ENCODE data around the gene SEC22C. TPM values are rescaled to one million over a fixed set of nuclear protein-coding genes. Genes with fewer than 3 reads are reported as not detected.

SEC22C gene
- total RNA-seq, 2 donors from 2014 or later, result 78.0 to 120 TPM

DNA sequence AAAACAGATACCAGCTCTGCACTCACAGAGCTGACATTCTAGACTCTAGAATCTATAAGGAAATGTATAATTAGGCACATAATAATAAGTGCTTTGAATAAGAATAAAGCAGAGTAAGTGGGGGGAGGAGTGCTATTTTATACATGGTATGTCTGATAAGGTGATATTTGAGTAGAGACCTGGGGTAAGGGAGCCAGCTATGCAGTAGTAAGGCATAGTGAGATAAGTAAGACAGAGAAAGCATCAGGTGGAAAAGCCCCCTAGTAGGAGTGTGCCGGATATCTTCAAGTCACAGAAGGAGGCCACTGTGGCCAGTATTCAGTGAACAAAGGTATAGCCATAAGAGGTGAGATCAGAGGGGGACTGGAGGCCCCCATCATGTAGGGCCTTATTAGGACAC lies 11.9 kb upstream of the SEC22C start:
- no peak overlapping the region for H3K4me3 ChIP-seq
- H3K27ac ChIP-seq, result no peak overlapping the region
- intact Hi-C loops (cut with DNase I), result no loop called here
- no peak for TF ChIP-seq POLR2A (IDR thresholded peaks at IDR 0.05)
- TF ChIP-seq CTCF (IDR thresholded peaks at IDR 0.05), result no peak
- no peak for TF ChIP-seq POLR2AphosphoS5 (IDR thresholded peaks at IDR 0.05)
- no peaks in the 10 kb centered on the region for H3K36me3 ChIP-seq
- no peaks in the 10 kb centered on the region for H3K27me3 ChIP-seq (replicated peaks; ENCODE audit: insufficient read depth)
- H3K4me1 ChIP-seq (replicated peaks), result no peaks in the 10 kb centered on the region
- DNase-seq (ENCODE audit: low spot score), result no peak
- no peaks in the 10 kb centered on the region for H3K9me3 ChIP-seq
- WGBS, result 97% methylated on average over 1 of the region's 1 CpG

GRCh38 chr3:42591811-42592210 lies 10.0 kb upstream of the SEC22C start:
- H3K4me3 ChIP-seq, result peak overlapping the region; percentile 57 to 60
- TF ChIP-seq POLR2AphosphoS5 (IDR thresholded peaks at IDR 0.05) (no peak), POLR2A (IDR thresholded peaks at IDR 0.05) (no peak), CTCF (IDR thresholded peaks at IDR 0.05) (no peak)
- H3K27ac ChIP-seq, result peak overlapping the region; percentile 85 to 87
- 71% methylated on average over 4 of the region's 4 CpGs for WGBS
- no peaks in the 10 kb centered on the region for H3K36me3 ChIP-seq
- H3K4me1 ChIP-seq (replicated peaks), result no peaks in the 10 kb centered on the region
- no peak for DNase-seq (ENCODE audit: low spot score)
- intact Hi-C loops (cut with DNase I), result no loop called here
- H3K9me3 ChIP-seq, result no peaks in the 10 kb centered on the region
- no peaks in the 10 kb centered on the region for H3K27me3 ChIP-seq (replicated peaks; ENCODE audit: insufficient read depth)

- no peak for TF ChIP-seq POLR2AphosphoS5 (IDR thresholded peaks at IDR 0.05)
- TF ChIP-seq CTCF (IDR thresholded peaks at IDR 0.05), result no peak
- TF ChIP-seq POLR2A (IDR thresholded peaks at IDR 0.05), result no peak
- WGBS, result 5% methylated on average over 42 of the region's 44 CpGs
These were observed 9.4 kb upstream of the SEC22C start for GRCh38 chr3:42590989-42591756.

DNA sequence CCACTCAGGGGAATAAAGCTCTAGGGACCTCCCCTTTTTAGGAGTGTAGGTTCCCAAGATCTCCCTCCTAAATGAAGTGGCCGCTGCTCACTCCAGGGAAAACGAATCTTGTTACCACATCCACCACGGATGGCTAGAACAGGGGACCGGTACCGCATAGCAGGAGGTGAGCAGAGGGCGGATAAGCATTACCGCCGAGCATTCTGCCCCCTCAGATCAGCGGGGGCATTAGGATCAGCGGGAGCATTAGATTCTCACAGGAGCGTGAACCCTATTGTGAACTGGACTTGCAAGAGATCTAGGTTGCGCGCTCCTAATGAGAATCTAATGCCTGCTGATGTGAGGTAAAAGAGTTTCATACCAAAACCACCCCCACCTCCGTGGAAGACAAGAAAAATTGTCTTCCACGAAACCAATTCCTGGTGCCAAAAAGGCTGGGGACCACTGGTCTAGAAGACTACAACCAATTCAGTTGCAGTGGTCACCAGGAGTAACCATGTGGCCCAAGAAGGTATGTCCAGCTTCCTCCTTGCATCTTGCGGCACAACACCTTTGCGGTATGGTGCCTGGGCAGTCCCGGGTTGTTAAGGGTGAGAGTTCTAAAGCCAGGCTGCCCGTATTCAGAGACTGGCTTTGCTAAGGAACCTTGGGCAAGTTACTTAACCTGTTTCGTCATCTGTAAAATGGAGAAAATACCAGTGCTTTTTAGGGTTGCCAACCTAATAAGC lies 7.8 kb upstream of the SEC22C start:
- intact Hi-C loops (cut with DNase I), result loop anchor here (1.0 kb wide), 1 partner anchor 11 kb away; the partner anchor contains the start of gene NKTR

More at GRCh38 chr3:42590989-42591756, 9.4 kb upstream of the SEC22C start:
- no peaks in the 10 kb centered on the region for H3K27me3 ChIP-seq (replicated peaks; ENCODE audit: insufficient read depth)
- intact Hi-C loops (cut with DNase I), result loop anchor here (1.0 kb wide), 1 partner anchor 9 kb away; the partner anchor contains the start of gene NKTR
- no peak for DNase-seq (ENCODE audit: low spot score)
- H3K27ac ChIP-seq, result peak overlapping the region; percentile 85 to 87
- H3K4me3 ChIP-seq, result peak overlapping the region; percentile 57 to 60
- H3K4me1 ChIP-seq (replicated peaks), result no peaks in the 10 kb centered on the region
- no peaks in the 10 kb centered on the region for H3K9me3 ChIP-seq
- H3K36me3 ChIP-seq, result no peaks in the 10 kb centered on the region

More for the DNA sequence above, 7.8 kb upstream of the SEC22C start:
- 91% methylated on average over 20 of the region's 20 CpGs for WGBS
- no peak overlapping the region for H3K4me3 ChIP-seq
- DNase-seq (ENCODE audit: low spot score), result no peak
- no peaks in the 10 kb centered on the region for H3K27me3 ChIP-seq (replicated peaks; ENCODE audit: insufficient read depth)
- no peaks in the 10 kb centered on the region for H3K9me3 ChIP-seq
- H3K27ac ChIP-seq, result peak overlapping the region; percentile 85 to 87
- no peak for TF ChIP-seq CTCF (IDR thresholded peaks at IDR 0.05)
- H3K36me3 ChIP-seq, result no peaks in the 10 kb centered on the region
- H3K4me1 ChIP-seq (replicated peaks), result no peaks in the 10 kb centered on the region

Data from prostate gland (tissue), 2 donors.